Measurements from ENCODE around the gene ZNRF3.

DNA sequence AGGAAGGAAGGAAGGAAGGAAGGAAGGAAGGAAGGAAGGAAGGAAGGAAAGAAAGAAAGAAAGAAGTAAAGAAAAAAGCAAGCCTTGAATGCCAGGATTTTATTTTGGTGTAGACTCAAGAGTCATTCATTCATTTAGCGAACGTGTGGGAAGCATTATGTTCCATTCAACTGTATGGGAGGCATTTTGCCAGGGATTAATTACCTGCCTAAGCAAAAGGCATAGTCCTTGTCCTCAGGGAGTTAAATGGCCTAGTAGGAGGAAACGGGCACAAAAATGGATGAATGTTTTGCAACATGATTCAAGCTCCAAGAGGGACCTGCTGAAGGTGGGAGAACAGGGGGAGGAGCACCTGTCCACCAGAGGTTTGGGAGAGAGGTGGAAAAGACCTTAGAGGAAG, 16.2 kb upstream of the ZNRF3 start:
- TF ChIP-seq ZNF274 (IDR thresholded peaks at IDR 0.05; ENCODE audit: low read depth, low read length) (no peak), YY1 (IDR thresholded peaks at IDR 0.05; ENCODE audit: insufficient read depth, insufficient read length) (no peak)

Measured in NT2/D1 (cell line).